Astrocyte (in vitro differentiated cells and primary cell): ENCODE measurements around the gene STK33. TPM values are rescaled to one million over a fixed set of nuclear protein-coding genes. Genes with fewer than 3 reads are reported as not detected.

Experiments
- DNase-seq: peaks from one replicate; pipeline ENCODE4 v3.0.0-alpha.2; 2010; ENCODE audit warnings: low read depth
- FAIRE-seq: peaks from 2 replicates; lab custom pipeline; 2011; peaks lifted over from hg19 to GRCh38; lab: Jason Lieb, UNC
- H2AFZ ChIP-seq: 2 replicates; pipeline ENCODE4 v1.6.0; 2012; ENCODE audit warnings: low read depth, low read length, inconsistent platforms
- H3K27ac ChIP-seq: 2 replicates; pipeline ENCODE4 v1.5.1; 2011; ENCODE audit warnings: low read depth, low read length, inconsistent platforms
- H3K27me3 ChIP-seq: 2 replicates; pipeline ENCODE4 v1.6.0; 2011; ENCODE audit warnings: low read length, inconsistent platforms; ENCODE audit not compliant: insufficient read depth
- H3K36me3 ChIP-seq: 2 replicates; pipeline ENCODE4 v1.5.1; 2011; ENCODE audit warnings: low read length, inconsistent platforms; ENCODE audit not compliant: insufficient read depth
- H3K4me1 ChIP-seq: 2 replicates; pipeline ENCODE4 v1.5.1; 2011; ENCODE audit warnings: low read length, inconsistent platforms; ENCODE audit not compliant: insufficient read depth
- H3K4me2 ChIP-seq: 2 replicates; pipeline ENCODE4 v1.6.0; 2012; ENCODE audit warnings: low read length, inconsistent platforms
- H3K4me3 ChIP-seq: 2 replicates; pipeline ENCODE4 v1.5.1; 2011; ENCODE audit warnings: low read depth, mild to moderate bottlenecking, low read length, inconsistent platforms; ENCODE audit not compliant: insufficient read depth
- H3K79me2 ChIP-seq: 2 replicates; pipeline ENCODE4 v1.6.0; 2012; ENCODE audit warnings: mild to moderate bottlenecking, low read length, inconsistent platforms; ENCODE audit not compliant: insufficient read depth
- H3K9ac ChIP-seq: 2 replicates; pipeline ENCODE4 v1.6.0; 2012; ENCODE audit warnings: mild to moderate bottlenecking, low read length, inconsistent platforms
- H3K9me3 ChIP-seq: 2 replicates; pipeline ENCODE4 v1.5.1; 2012; ENCODE audit warnings: low read depth, mild to moderate bottlenecking, low read length, inconsistent platforms; ENCODE audit not compliant: insufficient read depth
- H4K20me1 ChIP-seq: 2 replicates; pipeline ENCODE4 v1.6.0; 2012; ENCODE audit warnings: low read length, inconsistent platforms; ENCODE audit not compliant: insufficient read depth
- H3K27ac Mint-ChIP-seq: one replicate; pipeline ENCODE4 v1.8.0; 2021; ENCODE audit warnings: mild to moderate bottlenecking, mixed read lengths; ENCODE audit not compliant: unreplicated experiment
- H3K27me3 Mint-ChIP-seq: one replicate; pipeline ENCODE4 v1.8.0; 2021; ENCODE audit warnings: low read depth, mixed read lengths; ENCODE audit not compliant: unreplicated experiment
- H3K36me3 Mint-ChIP-seq: one replicate; pipeline ENCODE4 v1.8.0; 2021; ENCODE audit warnings: low read depth, mixed read lengths; ENCODE audit not compliant: unreplicated experiment
- H3K4me1 Mint-ChIP-seq: one replicate; pipeline ENCODE4 v1.8.0; 2021; ENCODE audit warnings: low read depth, mixed read lengths; ENCODE audit not compliant: unreplicated experiment
- H3K4me3 Mint-ChIP-seq: one replicate; pipeline ENCODE4 v1.8.0; 2021; ENCODE audit warnings: mild to moderate bottlenecking, moderate library complexity, mixed read lengths; ENCODE audit not compliant: unreplicated experiment
- H3K9me3 Mint-ChIP-seq: one replicate; pipeline ENCODE4 v1.8.0; 2021; ENCODE audit warnings: mild to moderate bottlenecking, mixed read lengths; ENCODE audit not compliant: unreplicated experiment
- CTCF ChIP-seq: IDR thresholded peaks from 2 replicates; pipeline ENCODE4 v1.5.1; 2011; ENCODE audit warnings: low read depth, mild to moderate bottlenecking, inconsistent platforms, low read length, moderate library complexity; ENCODE audit not compliant: insufficient read depth
- EZH2 ChIP-seq: IDR thresholded peaks from 2 replicates; pipeline ENCODE4 v1.6.1; 2012; ENCODE audit warnings: mild to moderate bottlenecking, low read length, inconsistent platforms; ENCODE audit not compliant: insufficient read depth
- total RNA-seq: library from RNA; stranded (reverse); gene quantifications from 2 replicates; pipeline ENCODE4 v1.2.1, GENCODE V29; 2021

Gene STK33
- total RNA-seq, 1 donor from 2014 or later: 7.5 TPM

DNA sequence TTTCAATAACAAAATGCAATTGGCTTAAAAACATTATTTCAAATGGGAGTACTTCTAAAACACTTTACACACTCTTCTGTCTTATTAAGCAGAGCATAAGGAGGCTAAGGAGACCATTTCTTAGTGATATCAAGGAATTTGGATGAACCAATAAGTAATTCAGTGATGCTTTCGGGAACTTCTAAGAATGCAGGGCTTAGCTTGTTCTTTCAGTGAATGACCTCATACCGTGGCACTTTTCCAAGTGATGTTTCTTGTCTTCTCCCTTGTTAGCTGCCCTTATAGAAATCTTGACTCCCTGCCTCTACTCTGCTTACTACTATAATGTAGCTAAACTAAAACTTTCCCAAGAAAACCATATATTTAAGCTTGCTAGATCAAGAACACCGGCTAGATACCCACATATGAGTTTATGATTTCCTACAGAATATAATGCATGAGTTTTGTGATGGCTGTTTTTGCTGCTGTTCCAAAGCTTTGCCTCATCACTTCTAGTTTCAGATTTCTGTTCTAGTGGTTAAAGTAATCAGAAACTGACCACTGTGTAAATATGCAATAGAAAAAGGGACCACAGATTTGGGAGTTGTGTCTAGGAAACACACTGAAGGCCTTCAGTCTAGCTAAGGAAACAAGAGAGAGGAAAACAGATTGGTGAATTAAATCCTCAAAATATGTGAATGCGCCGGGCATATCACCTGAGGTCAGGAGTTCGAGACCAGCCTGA lies 37.5 kb upstream of the STK33 start:
- Histone ChIP-seq H4K20me1 (no peaks in the 10 kb centered on the region), H3K79me2 (no peaks in the 10 kb centered on the region), H3K36me3 (peaks cover 2% of the 10 kb centered on the region), H3K4me3 (no peak overlapping the region), H2AFZ (no peak overlapping the region), H3K9me3 (no peaks in the 10 kb centered on the region), H3K4me1 (peaks cover 6% of the 10 kb centered on the region), H3K4me2 (no peak overlapping the region), H3K9ac (no peak overlapping the region), H3K27ac (no peak overlapping the region), H3K27me3 (no peaks in the 10 kb centered on the region)
- H3K4me3 Mint-ChIP-seq: no peak overlapping the region
- peaks cover 4% of the 10 kb centered on the region for H3K9me3 Mint-ChIP-seq
- peaks cover 27% of the 10 kb centered on the region for H3K4me1 Mint-ChIP-seq
- no peak overlapping the region for H3K27ac Mint-ChIP-seq
- peaks cover 17% of the 10 kb centered on the region for H3K36me3 Mint-ChIP-seq
- no peak for TF ChIP-seq CTCF
- no peak for TF ChIP-seq EZH2
- FAIRE-seq: peak; percentile 71
- peaks cover 3% of the 10 kb centered on the region for H3K27me3 Mint-ChIP-seq
- DNase-seq: peak; percentile 79

GRCh38 chr11:8624698-8625097 lies 30.7 kb upstream of the STK33 start:
- no peak overlapping the region for H3K4me2 ChIP-seq
- Mint-ChIP-seq H3K9me3 (no peaks in the 10 kb centered on the region), H3K27ac (no peak overlapping the region), H3K27me3 (no peaks in the 10 kb centered on the region), H3K4me3 (no peak overlapping the region), H3K36me3 (peaks cover 24% of the 10 kb centered on the region), H3K4me1 (peaks cover 15% of the 10 kb centered on the region)
- H3K4me3 ChIP-seq: no peak overlapping the region
- no peaks in the 10 kb centered on the region for H3K27me3 ChIP-seq
- H3K9me3 ChIP-seq: no peaks in the 10 kb centered on the region
- DNase-seq (no peak), FAIRE-seq (no peak)
- TF ChIP-seq CTCF (no peak), EZH2 (no peak)
- no peak overlapping the region for H3K27ac ChIP-seq
- no peaks in the 10 kb centered on the region for H3K79me2 ChIP-seq
- H3K4me1 ChIP-seq: no peaks in the 10 kb centered on the region
- no peak overlapping the region for H3K9ac ChIP-seq
- H3K36me3 ChIP-seq: peaks cover 2% of the 10 kb centered on the region
- H2AFZ ChIP-seq: no peak overlapping the region
- H4K20me1 ChIP-seq: no peaks in the 10 kb centered on the region

- H3K79me2 ChIP-seq: no peaks in the 10 kb centered on the region
- no peaks in the 10 kb centered on the region for H3K4me1 Mint-ChIP-seq
- no peaks in the 10 kb centered on the region for H3K4me1 ChIP-seq
- H3K4me3 ChIP-seq: no peak overlapping the region
- H3K4me3 Mint-ChIP-seq: no peak overlapping the region
- no peaks in the 10 kb centered on the region for H4K20me1 ChIP-seq
- H3K36me3 Mint-ChIP-seq: peaks cover 44% of the 10 kb centered on the region
- peaks cover 4% of the 10 kb centered on the region for H3K27me3 Mint-ChIP-seq
- H3K27me3 ChIP-seq: no peaks in the 10 kb centered on the region
- no peak overlapping the region for H3K4me2 ChIP-seq
- no peaks in the 10 kb centered on the region for H3K9me3 ChIP-seq
- FAIRE-seq (no peak), DNase-seq (no peak)
- no peak overlapping the region for H2AFZ ChIP-seq
- H3K9ac ChIP-seq: no peak overlapping the region
- H3K27ac Mint-ChIP-seq: no peak overlapping the region
- peaks cover 2% of the 10 kb centered on the region for H3K36me3 ChIP-seq
- no peaks in the 10 kb centered on the region for H3K9me3 Mint-ChIP-seq
- H3K27ac ChIP-seq: no peak overlapping the region
- TF ChIP-seq CTCF (no peak), EZH2 (no peak)
Measured at GRCh38 chr11:8621147-8621546, 27.1 kb upstream of the STK33 start.
